ENCODE measurements around the gene MIA2. TPM values are rescaled to one million over a fixed set of nuclear protein-coding genes. Genes with fewer than 3 reads are reported as not detected.
"Not testable (repeated sequence)": the region's sequence is repeated elsewhere in the genome, so short reads cannot be mapped to it uniquely, and the experiment has no call there.

Gene MIA2
- total RNA-seq, 1 donor from 2014 or later, result 17.5 TPM

GRCh38 chr14:39293629-39294028 is 59.9 kb downstream of the MIA2 start:
- no peaks in the 10 kb centered on the region for H3K9me3 Mint-ChIP-seq
- H3K27me3 Mint-ChIP-seq (ENCODE audit: low read depth), result no peaks in the 10 kb centered on the region
- H3K27ac Mint-ChIP-seq, result no peak overlapping the region
- no peaks in the 10 kb centered on the region for H3K4me1 Mint-ChIP-seq (ENCODE audit: low read depth)
- no peak for DNase-seq (ENCODE audit: low spot score)
- no peak overlapping the region for H3K4me3 Mint-ChIP-seq (ENCODE audit: low read depth)
- H3K36me3 Mint-ChIP-seq (ENCODE audit: low read depth), result peaks cover 57% of the 10 kb centered on the region
- intact Hi-C loops (cut with micrococcal nuclease), result no loop called here

DNA sequence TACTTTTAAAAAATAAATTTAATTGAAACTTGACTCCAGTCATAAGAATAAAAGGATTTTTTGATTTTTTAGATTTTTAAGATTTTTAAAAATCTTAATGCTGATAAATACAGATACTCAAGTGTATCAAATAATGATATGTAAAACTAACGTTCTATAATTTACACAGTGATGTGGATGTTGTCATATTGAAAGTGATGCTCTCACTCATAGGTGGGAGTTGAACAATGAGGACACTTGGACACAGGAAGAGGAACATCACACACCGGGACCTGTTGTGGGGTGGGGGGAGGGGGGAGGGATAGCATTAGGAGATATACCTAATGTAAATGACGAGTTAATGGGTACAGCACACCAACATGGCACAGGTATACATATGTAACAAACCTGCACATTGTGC is 66.7 kb downstream of the MIA2 start:
- H3K4me1 Mint-ChIP-seq (ENCODE audit: low read depth); H3K27ac Mint-ChIP-seq; intact Hi-C loops (cut with micrococcal nuclease); H3K27me3 Mint-ChIP-seq (ENCODE audit: low read depth); H3K4me3 Mint-ChIP-seq (ENCODE audit: low read depth); H3K9me3 Mint-ChIP-seq; DNase-seq (ENCODE audit: low spot score): not testable (repeated sequence)
- H3K36me3 Mint-ChIP-seq (ENCODE audit: low read depth), result peaks cover 70% of the 10 kb centered on the region

DNA sequence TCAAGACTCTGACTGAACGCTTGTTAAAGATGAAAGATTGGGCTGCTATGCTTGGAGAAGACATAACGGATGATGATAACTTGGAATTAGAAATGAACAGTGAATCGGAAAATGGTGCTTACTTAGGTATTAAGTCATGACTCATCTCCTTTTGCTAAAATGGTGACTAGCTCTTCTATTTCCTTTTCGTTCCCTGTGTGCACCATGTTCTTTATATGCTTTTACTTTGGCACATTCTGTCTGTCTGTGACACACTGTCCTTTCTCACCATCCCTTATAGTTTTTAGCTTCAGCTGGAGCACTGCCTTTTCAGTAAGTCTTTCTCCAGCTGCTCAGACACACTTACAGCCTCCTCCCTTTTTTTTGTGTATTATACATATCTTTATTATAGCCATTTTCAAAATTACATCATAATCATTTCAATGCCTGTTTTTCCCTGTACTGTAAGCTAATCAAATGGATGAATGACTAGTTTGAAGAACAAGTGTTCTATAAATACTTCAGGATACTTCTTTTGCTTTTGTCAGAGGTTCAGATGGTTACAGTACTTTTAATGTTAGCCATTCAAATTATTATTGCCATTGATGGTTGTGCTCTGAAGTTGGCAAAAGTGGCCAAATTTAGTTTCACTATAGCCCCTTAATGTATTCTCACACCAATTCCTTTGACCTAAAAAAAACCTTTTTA is 68.6 kb downstream of the MIA2 start:
- Mint-ChIP-seq H3K4me3 (ENCODE audit: low read depth) (no peak overlapping the region), H3K9me3 (no peaks in the 10 kb centered on the region), H3K36me3 (ENCODE audit: low read depth) (peaks cover 66% of the 10 kb centered on the region), H3K27ac (no peak overlapping the region), H3K4me1 (ENCODE audit: low read depth) (no peaks in the 10 kb centered on the region), H3K27me3 (ENCODE audit: low read depth) (no peaks in the 10 kb centered on the region)
- intact Hi-C loops (cut with micrococcal nuclease), result no loop called here
- DNase-seq (ENCODE audit: low spot score), result no peak

GRCh38 chr14:39303115-39303514 is 69.4 kb downstream of the MIA2 start:
- intact Hi-C loops (cut with micrococcal nuclease), result no loop called here
- H3K9me3 Mint-ChIP-seq, result no peaks in the 10 kb centered on the region
- no peak for DNase-seq (ENCODE audit: low spot score)
- no peak overlapping the region for H3K27ac Mint-ChIP-seq
- H3K4me1 Mint-ChIP-seq (ENCODE audit: low read depth), result no peaks in the 10 kb centered on the region
- no peaks in the 10 kb centered on the region for H3K27me3 Mint-ChIP-seq (ENCODE audit: low read depth)
- H3K36me3 Mint-ChIP-seq (ENCODE audit: low read depth), result peaks cover 57% of the 10 kb centered on the region
- H3K4me3 Mint-ChIP-seq (ENCODE audit: low read depth), result no peak overlapping the region

- H3K4me3 Mint-ChIP-seq (ENCODE audit: low read depth), result no peak overlapping the region
- DNase-seq (ENCODE audit: low spot score), result no peak
- intact Hi-C loops (cut with micrococcal nuclease), result no loop called here
- no peaks in the 10 kb centered on the region for H3K4me1 Mint-ChIP-seq (ENCODE audit: low read depth)
- peaks cover 57% of the 10 kb centered on the region for H3K36me3 Mint-ChIP-seq (ENCODE audit: low read depth)
- no peaks in the 10 kb centered on the region for H3K9me3 Mint-ChIP-seq
- no peaks in the 10 kb centered on the region for H3K27me3 Mint-ChIP-seq (ENCODE audit: low read depth)
- H3K27ac Mint-ChIP-seq, result no peak overlapping the region
These were observed 74.1 kb downstream of the MIA2 start for GRCh38 chr14:39307815-39308214.

DNA sequence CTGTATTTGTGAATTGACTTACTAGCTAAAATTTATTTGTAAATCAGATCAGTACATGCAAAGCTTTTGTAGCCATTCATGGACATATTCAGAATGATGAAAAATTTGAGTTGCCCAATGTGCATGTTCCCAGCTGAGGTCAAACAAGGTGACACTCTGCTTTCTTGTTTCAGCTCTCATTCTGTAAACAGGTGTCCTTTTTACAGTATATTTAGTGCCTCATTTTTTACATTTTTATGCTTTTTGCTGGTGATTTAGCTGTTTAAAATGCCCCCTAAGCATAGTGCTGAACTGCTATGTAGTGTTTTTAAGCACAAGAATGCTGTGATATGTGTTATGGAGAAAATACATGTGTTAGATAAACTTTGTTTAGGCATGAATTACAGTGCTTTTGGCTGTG is 76.3 kb downstream of the MIA2 start:
- no peak for DNase-seq (ENCODE audit: low spot score)
- no peaks in the 10 kb centered on the region for H3K4me1 Mint-ChIP-seq (ENCODE audit: low read depth)
- H3K27ac Mint-ChIP-seq, result no peak overlapping the region
- H3K27me3 Mint-ChIP-seq (ENCODE audit: low read depth), result no peaks in the 10 kb centered on the region
- intact Hi-C loops (cut with micrococcal nuclease), result no loop called here
- H3K4me3 Mint-ChIP-seq (ENCODE audit: low read depth), result no peak overlapping the region
- peaks cover 41% of the 10 kb centered on the region for H3K36me3 Mint-ChIP-seq (ENCODE audit: low read depth)
- H3K9me3 Mint-ChIP-seq, result no peaks in the 10 kb centered on the region

- DNase-seq (ENCODE audit: low spot score), result no peak
- intact Hi-C loops (cut with micrococcal nuclease), result no loop called here
- H3K4me1 Mint-ChIP-seq (ENCODE audit: low read depth), result no peaks in the 10 kb centered on the region
- no peaks in the 10 kb centered on the region for H3K9me3 Mint-ChIP-seq
- H3K36me3 Mint-ChIP-seq (ENCODE audit: low read depth), result peaks cover 35% of the 10 kb centered on the region
- no peak overlapping the region for H3K27ac Mint-ChIP-seq
- no peaks in the 10 kb centered on the region for H3K27me3 Mint-ChIP-seq (ENCODE audit: low read depth)
- no peak overlapping the region for H3K4me3 Mint-ChIP-seq (ENCODE audit: low read depth)
These were observed 82.2 kb downstream of the MIA2 start for GRCh38 chr14:39315859-39316444.

DNA sequence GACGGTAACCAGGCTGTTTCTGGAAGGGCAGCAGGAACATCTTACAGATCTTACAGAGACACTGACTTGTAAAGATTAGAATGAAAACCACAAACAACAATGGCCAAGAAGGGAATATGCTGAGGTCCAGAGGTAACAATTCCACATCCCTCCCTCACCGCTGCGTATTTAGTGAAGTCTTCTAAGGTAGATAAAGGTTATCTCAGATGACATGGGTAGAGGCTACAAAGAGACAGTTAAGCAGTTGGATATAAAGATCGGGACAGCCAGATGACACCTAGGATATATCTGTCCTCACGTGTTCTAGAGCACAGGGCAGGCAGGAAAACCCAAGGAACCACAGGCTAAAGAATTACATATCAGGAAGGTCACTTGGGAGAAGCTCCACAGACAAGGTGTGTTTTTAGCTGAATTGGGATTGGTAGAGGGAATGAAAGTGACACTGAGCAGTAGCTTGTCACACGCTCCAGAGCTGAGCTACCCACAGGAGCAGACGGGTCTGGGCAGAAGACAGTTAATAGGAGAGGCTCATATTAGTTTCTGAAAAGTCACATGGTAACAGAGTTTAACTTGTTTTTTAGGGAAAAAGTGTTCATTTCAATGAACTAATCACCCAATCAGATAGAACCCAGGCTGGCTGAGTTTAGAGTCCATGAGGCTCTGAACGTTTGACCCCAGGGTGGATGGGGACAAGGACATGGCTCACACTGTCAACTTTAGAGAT is 83.3 kb downstream of the MIA2 start:
- Mint-ChIP-seq H3K4me1 (ENCODE audit: low read depth) (no peaks in the 10 kb centered on the region), H3K27me3 (ENCODE audit: low read depth) (no peaks in the 10 kb centered on the region), H3K9me3 (no peaks in the 10 kb centered on the region), H3K27ac (no peak overlapping the region), H3K36me3 (ENCODE audit: low read depth) (peaks cover 28% of the 10 kb centered on the region), H3K4me3 (ENCODE audit: low read depth) (no peak overlapping the region)
- intact Hi-C loops (cut with micrococcal nuclease), result no loop called here
- no peak for DNase-seq (ENCODE audit: low spot score)

DNA sequence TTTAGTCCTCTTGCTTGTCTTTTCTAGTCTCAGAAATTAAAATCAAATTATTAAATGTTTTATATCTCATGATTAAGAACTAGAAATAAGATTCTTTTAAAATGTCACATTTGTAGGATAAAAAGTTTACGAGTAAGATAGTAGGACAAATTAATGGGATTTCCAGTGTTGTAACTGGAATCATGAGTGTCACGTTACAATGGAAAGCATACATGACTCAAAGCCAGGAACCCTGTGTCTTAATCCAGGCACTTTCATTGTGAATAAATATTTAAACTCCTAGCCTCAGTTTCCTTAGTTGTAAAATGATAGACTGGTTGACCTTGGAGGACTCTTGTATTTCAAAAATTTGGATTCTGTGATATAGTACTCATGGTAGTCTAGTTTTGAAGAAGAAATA is 84.9 kb downstream of the MIA2 start:
- Mint-ChIP-seq H3K4me3 (ENCODE audit: low read depth) (no peak overlapping the region), H3K9me3 (no peaks in the 10 kb centered on the region), H3K36me3 (ENCODE audit: low read depth) (peaks cover 35% of the 10 kb centered on the region), H3K4me1 (ENCODE audit: low read depth) (no peaks in the 10 kb centered on the region), H3K27me3 (ENCODE audit: low read depth) (no peaks in the 10 kb centered on the region), H3K27ac (no peak overlapping the region)
- intact Hi-C loops (cut with micrococcal nuclease), result no loop called here
- DNase-seq (ENCODE audit: low spot score), result no peak

GRCh38 chr14:39319381-39319780 is 85.7 kb downstream of the MIA2 start:
- Mint-ChIP-seq H3K36me3 (ENCODE audit: low read depth) (peaks cover 42% of the 10 kb centered on the region), H3K9me3 (no peaks in the 10 kb centered on the region), H3K4me1 (ENCODE audit: low read depth) (no peaks in the 10 kb centered on the region), H3K4me3 (ENCODE audit: low read depth) (no peak overlapping the region), H3K27me3 (ENCODE audit: low read depth) (no peaks in the 10 kb centered on the region), H3K27ac (no peak overlapping the region)
- DNase-seq (ENCODE audit: low spot score), result no peak
- intact Hi-C loops (cut with micrococcal nuclease), result no loop called here

DNA sequence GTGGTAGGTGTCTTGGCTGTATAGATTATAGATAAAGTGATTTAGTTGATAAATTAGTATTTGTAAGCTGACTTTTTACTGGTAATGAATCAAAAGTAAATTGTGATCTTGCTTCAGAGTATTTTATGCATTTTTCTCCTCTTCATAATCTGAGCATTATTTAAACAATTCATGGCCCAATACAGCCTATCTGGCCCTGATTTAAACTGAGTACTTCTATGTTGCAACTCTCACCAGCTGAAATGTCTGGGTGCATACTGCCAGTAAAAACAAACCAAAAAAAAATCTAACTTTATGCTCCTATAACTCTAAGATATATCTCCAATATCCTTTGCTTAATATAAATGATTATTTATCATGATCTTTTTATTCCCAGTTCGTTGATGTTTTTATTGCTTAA is 86.6 kb downstream of the MIA2 start:
- intact Hi-C loops (cut with micrococcal nuclease), result no loop called here
- Mint-ChIP-seq H3K9me3 (no peaks in the 10 kb centered on the region), H3K27me3 (ENCODE audit: low read depth) (no peaks in the 10 kb centered on the region), H3K4me3 (ENCODE audit: low read depth) (no peak overlapping the region), H3K36me3 (ENCODE audit: low read depth) (peaks cover 42% of the 10 kb centered on the region), H3K4me1 (ENCODE audit: low read depth) (no peaks in the 10 kb centered on the region), H3K27ac (no peak overlapping the region)
- no peak for DNase-seq (ENCODE audit: low spot score)

DNA sequence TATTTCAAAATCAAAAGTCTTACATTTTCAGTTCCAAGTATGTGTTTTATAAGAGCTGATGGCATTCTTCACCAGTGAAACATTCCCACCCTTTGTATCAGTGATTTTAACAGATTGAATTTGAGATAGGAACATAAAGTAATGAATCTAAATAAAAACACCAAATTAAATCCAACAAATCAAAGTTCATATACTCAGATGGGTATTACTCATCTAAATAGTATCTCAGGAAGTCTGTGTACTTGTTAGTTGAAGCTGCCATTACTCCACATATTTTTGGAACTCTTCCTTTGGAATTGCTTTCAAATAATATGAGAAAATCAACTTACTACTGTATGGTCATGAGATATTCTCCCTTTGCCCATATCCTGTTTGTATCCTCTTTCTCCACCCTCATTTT is 89.1 kb downstream of the MIA2 start:
- Mint-ChIP-seq H3K36me3 (ENCODE audit: low read depth) (peaks cover 50% of the 10 kb centered on the region), H3K27me3 (ENCODE audit: low read depth) (no peaks in the 10 kb centered on the region), H3K4me3 (ENCODE audit: low read depth) (no peak overlapping the region), H3K4me1 (ENCODE audit: low read depth) (no peaks in the 10 kb centered on the region), H3K27ac (no peak overlapping the region), H3K9me3 (no peaks in the 10 kb centered on the region)
- intact Hi-C loops (cut with micrococcal nuclease), result no loop called here
- no peak for DNase-seq (ENCODE audit: low spot score)

- no peaks in the 10 kb centered on the region for H3K4me1 Mint-ChIP-seq (ENCODE audit: low read depth)
- no peak overlapping the region for H3K27ac Mint-ChIP-seq
- peaks cover 55% of the 10 kb centered on the region for H3K36me3 Mint-ChIP-seq (ENCODE audit: low read depth)
- intact Hi-C loops (cut with micrococcal nuclease), result no loop called here
- no peak overlapping the region for H3K4me3 Mint-ChIP-seq (ENCODE audit: low read depth)
- H3K9me3 Mint-ChIP-seq, result no peaks in the 10 kb centered on the region
- H3K27me3 Mint-ChIP-seq (ENCODE audit: low read depth), result no peaks in the 10 kb centered on the region
- no peak for DNase-seq (ENCODE audit: low spot score)
These were observed 90.4 kb downstream of the MIA2 start for GRCh38 chr14:39324097-39324496.
